Measurements from ENCODE around the gene SPACA6.
"Not testable (repeated sequence)": the region's sequence is repeated elsewhere in the genome, so short reads cannot be mapped to it uniquely, and the experiment has no call there.

SPACA6 gene, protein sequence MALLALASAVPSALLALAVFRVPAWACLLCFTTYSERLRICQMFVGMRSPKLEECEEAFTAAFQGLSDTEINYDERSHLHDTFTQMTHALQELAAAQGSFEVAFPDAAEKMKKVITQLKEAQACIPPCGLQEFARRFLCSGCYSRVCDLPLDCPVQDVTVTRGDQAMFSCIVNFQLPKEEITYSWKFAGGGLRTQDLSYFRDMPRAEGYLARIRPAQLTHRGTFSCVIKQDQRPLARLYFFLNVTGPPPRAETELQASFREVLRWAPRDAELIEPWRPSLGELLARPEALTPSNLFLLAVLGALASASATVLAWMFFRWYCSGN

GRCh38 chr19:51693260-51693659 is at the start of gene SPACA6:
TSS of gene SPACA6 (plus strand) at chr19:51693330. CDS start at chr19:51693527, 197 bp downstream.
- TF ChIP-seq, protein P1, sequence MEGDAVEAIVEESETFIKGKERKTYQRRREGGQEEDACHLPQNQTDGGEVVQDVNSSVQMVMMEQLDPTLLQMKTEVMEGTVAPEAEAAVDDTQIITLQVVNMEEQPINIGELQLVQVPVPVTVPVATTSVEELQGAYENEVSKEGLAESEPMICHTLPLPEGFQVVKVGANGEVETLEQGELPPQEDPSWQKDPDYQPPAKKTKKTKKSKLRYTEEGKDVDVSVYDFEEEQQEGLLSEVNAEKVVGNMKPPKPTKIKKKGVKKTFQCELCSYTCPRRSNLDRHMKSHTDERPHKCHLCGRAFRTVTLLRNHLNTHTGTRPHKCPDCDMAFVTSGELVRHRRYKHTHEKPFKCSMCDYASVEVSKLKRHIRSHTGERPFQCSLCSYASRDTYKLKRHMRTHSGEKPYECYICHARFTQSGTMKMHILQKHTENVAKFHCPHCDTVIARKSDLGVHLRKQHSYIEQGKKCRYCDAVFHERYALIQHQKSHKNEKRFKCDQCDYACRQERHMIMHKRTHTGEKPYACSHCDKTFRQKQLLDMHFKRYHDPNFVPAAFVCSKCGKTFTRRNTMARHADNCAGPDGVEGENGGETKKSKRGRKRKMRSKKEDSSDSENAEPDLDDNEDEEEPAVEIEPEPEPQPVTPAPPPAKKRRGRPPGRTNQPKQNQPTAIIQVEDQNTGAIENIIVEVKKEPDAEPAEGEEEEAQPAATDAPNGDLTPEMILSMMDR (IDR thresholded peaks at IDR 0.05), result no peak
- Histone ChIP-seq H3K27me3 (ENCODE audit: control insufficient read depth, insufficient read depth, low read length) (no peaks in the 10 kb centered on the region), H3K79me2 (peaks cover 40% of the 10 kb centered on the region), H2AFZ (no peak within 1 kb of the TSS), H3K36me3 (ENCODE audit: control insufficient read depth, insufficient read depth, low read length) (no peaks in the 10 kb centered on the region), H3K4me3 (ENCODE audit: low read depth, low read length) (peak within 1 kb of the TSS; percentile 39), H3K4me2 (ENCODE audit: low read length) (peak within 1 kb of the TSS; percentile 100), H3K9ac (no peak within 1 kb of the TSS), H3K4me1 (peaks cover 23% of the 10 kb centered on the region), H3K9me3 (ENCODE audit: control insufficient read depth, low read length) (no peaks in the 10 kb centered on the region), H3K27ac (peak within 1 kb of the TSS; percentile 49)

GRCh38 chr19:51644636-51645271 is 48.4 kb upstream of the SPACA6 start:
- peaks cover 22% of the 10 kb centered on the region for H3K4me1 ChIP-seq
- peak overlapping the region; percentile 67 for H3K27ac ChIP-seq
- TF ChIP-seq, protein P1 (IDR thresholded peaks at IDR 0.05), result no peak
- no peak overlapping the region for H3K9ac ChIP-seq
- H3K36me3 ChIP-seq (ENCODE audit: control insufficient read depth, insufficient read depth, low read length), result no peaks in the 10 kb centered on the region
- no peaks in the 10 kb centered on the region for H3K79me2 ChIP-seq
- peak overlapping the region; percentile 65 for H3K4me3 ChIP-seq (ENCODE audit: low read depth, low read length)
- peak overlapping the region; percentile 80 for H3K4me2 ChIP-seq (ENCODE audit: low read length)
- H2AFZ ChIP-seq, result peak overlapping the region; percentile 75
- H3K27me3 ChIP-seq (ENCODE audit: control insufficient read depth, insufficient read depth, low read length), result no peaks in the 10 kb centered on the region
- no peaks in the 10 kb centered on the region for H3K9me3 ChIP-seq (ENCODE audit: control insufficient read depth, low read length)

- not testable (repeated sequence) for H3K27ac ChIP-seq; H3K79me2 ChIP-seq; H3K9me3 ChIP-seq (ENCODE audit: control insufficient read depth, low read length); H3K36me3 ChIP-seq (ENCODE audit: control insufficient read depth, insufficient read depth, low read length); H3K27me3 ChIP-seq (ENCODE audit: control insufficient read depth, insufficient read depth, low read length); H3K9ac ChIP-seq; H2AFZ ChIP-seq
- H3K4me3 ChIP-seq (ENCODE audit: low read depth, low read length), result peak within 1 kb of the TSS; percentile 65
- H3K4me1 ChIP-seq, result peaks cover 22% of the 10 kb centered on the region
- H3K4me2 ChIP-seq (ENCODE audit: low read length), result peak within 1 kb of the TSS; percentile 80
Measured at GRCh38 chr19:51646730-51647129, 46.4 kb upstream of the SPACA6 start, which contains the start of gene SIGLEC14. TSS of gene SIGLEC14 (minus strand) at chr19:51646825. CDS start at chr19:51646759, 66 bp downstream.

DNA sequence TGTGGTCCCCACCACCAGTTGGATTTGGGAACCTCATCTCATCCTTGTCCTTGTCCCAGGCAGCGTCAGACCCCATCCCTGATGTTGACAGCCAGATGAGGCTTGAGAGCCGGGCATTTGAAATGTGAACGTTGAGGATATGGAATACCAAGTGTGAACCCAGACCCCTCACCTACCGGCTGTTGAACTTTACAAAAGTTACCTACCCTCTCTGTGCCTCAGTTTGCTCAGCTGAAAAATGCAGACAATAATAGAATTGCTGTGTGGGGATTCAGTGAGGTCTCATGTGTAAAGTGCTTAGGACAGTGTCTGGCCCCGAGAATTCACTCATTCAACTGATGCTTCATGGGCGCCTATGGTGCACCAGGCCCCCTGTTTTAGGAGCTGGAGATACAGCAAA is 45.8 kb upstream of the SPACA6 start:
- TF ChIP-seq, protein P1 (IDR thresholded peaks at IDR 0.05), result no peak
- H3K27me3 ChIP-seq (ENCODE audit: control insufficient read depth, insufficient read depth, low read length), result no peaks in the 10 kb centered on the region
- no peak overlapping the region for H3K27ac ChIP-seq
- H3K9ac ChIP-seq, result no peak overlapping the region
- H3K4me2 ChIP-seq (ENCODE audit: low read length), result no peak overlapping the region
- no peak overlapping the region for H2AFZ ChIP-seq
- H3K9me3 ChIP-seq (ENCODE audit: control insufficient read depth, low read length), result no peaks in the 10 kb centered on the region
- H3K4me1 ChIP-seq, result peaks cover 22% of the 10 kb centered on the region
- no peaks in the 10 kb centered on the region for H3K79me2 ChIP-seq
- no peaks in the 10 kb centered on the region for H3K36me3 ChIP-seq (ENCODE audit: control insufficient read depth, insufficient read depth, low read length)
- H3K4me3 ChIP-seq (ENCODE audit: low read depth, low read length), result no peak overlapping the region

GRCh38 chr19:51651216-51651846 is 41.8 kb upstream of the SPACA6 start:
- Histone ChIP-seq H3K79me2 (no peaks in the 10 kb centered on the region), H3K9ac (no peak overlapping the region), H3K4me2 (ENCODE audit: low read length) (no peak overlapping the region), H3K4me1 (no peaks in the 10 kb centered on the region), H3K36me3 (ENCODE audit: control insufficient read depth, insufficient read depth, low read length) (no peaks in the 10 kb centered on the region), H2AFZ (no peak overlapping the region), H3K27ac (no peak overlapping the region), H3K4me3 (ENCODE audit: low read depth, low read length) (no peak overlapping the region), H3K9me3 (ENCODE audit: control insufficient read depth, low read length) (no peaks in the 10 kb centered on the region), H3K27me3 (ENCODE audit: control insufficient read depth, insufficient read depth, low read length) (no peaks in the 10 kb centered on the region)
- TF ChIP-seq, protein P1 (IDR thresholded peaks at IDR 0.05), result no peak

All from parathyroid adenoma (tissue), 2 donors.